ENCODE results near the gene NOTCH4. TPM values are rescaled to one million over a fixed set of nuclear protein-coding genes. Genes with fewer than 3 reads are reported as not detected.

The NOTCH4 gene
- total and polyA plus RNA-seq, 9 of the 15 experiments (the other 6 are each of a cell fraction or from before 2014, with no cell fraction given) = 0.24 to 4.3 (median 1.7) TPM

- TF ChIP-seq EGR1 (conservative IDR thresholded peaks at IDR 0.05) (0 out of 2 replicates have a peak, but pooled peaks have one; percentile 22), RAD21 (CRISPR knock-in tag; conservative IDR thresholded peaks at IDR 0.05 in 1 of 2, IDR thresholded peaks at IDR 0.05 in 1 of 2) (peak; percentile 65 to 76), ZNF277 (CRISPR knock-in tag; IDR thresholded peaks at IDR 0.05; ENCODE audit: borderline replicate concordance) (no peak), POLR2G (IDR thresholded peaks at IDR 0.05; ENCODE audit: low read depth, low read length) (no peak), HLTF (IDR thresholded peaks at IDR 0.05) (no peak), ZBED1 (IDR thresholded peaks at IDR 0.05) (no peak; the same call in 1 of the 2 replicates), FOXJ3 (CRISPR knock-in tag; IDR thresholded peaks at IDR 0.05) (no peak), ASH1L (IDR thresholded peaks at IDR 0.05; ENCODE audit: borderline replicate concordance, low read depth, partially characterized antibody) (peak; percentile 15), PPARD (CRISPR knock-in tag; IDR thresholded peaks at IDR 0.05) (no peak), TSC22D4 (tag; IDR thresholded peaks at IDR 0.05) (no peak), PREB (CRISPR knock-in tag; IDR thresholded peaks at IDR 0.05) (no peak), CREB3L1 (IDR thresholded peaks at IDR 0.05; ENCODE audit: borderline replicate concordance, low read depth) (no peak), ZBTB17 (CRISPR knock-in tag; IDR thresholded peaks at IDR 0.05) (0 out of 2 replicates have a peak, but pooled peaks have one; percentile 8), MNT (conservative IDR thresholded peaks at IDR 0.05) (no peak), KLF10 (CRISPR knock-in tag; IDR thresholded peaks at IDR 0.05) (no peak), FUS (optimal IDR thresholded peaks at IDR 0.05; ENCODE audit: low read depth, low read length) (no peak), ZNF280B (CRISPR knock-in tag; IDR thresholded peaks at IDR 0.05) (no peak), SLC30A9 (CRISPR knock-in tag; IDR thresholded peaks at IDR 0.05) (no peak), NR1H2 (CRISPR knock-in tag; IDR thresholded peaks at IDR 0.05) (0 out of 2 replicates have a peak, but pooled peaks have one; percentile 66), ZC3H8 (IDR thresholded peaks at IDR 0.05) (0 out of 2 replicates have a peak, but pooled peaks have one; percentile 76), PHTF2 (CRISPR knock-in tag; IDR thresholded peaks at IDR 0.05) (peak; percentile 80), BACH1 (tag; IDR thresholded peaks at IDR 0.05) (0 out of 2 replicates have a peak, but pooled peaks have one; percentile 29)
Observed at GRCh38 chr6:32194825-32195651, 28.8 kb downstream of the NOTCH4 start (continued).

All from K562 (cell line).